ENCODE data around the gene PDLIM4.

DNA sequence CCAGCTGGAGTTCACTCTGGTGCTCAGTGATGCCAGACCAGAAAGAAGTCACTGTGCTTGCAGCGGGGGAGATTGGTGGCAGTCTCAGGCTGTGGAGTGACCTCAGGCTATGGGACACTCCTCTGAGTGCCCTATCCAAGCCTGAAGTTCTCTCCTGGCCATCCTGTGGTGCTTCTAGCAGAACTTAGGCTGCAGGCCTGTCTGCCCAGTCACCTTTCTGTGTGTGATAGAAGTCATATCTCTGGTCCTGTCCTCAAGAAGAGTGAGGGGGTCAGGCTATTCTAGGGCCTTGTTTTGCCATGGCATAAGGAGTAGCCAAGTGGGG is 9.3 kb downstream of the PDLIM4 start:
- TF ChIP-seq ELF4 (IDR thresholded peaks at IDR 0.05) (no peak), TARDBP (IDR thresholded peaks at IDR 0.05) (no peak), FOXM1 (IDR thresholded peaks at IDR 0.05; ENCODE audit: borderline replicate concordance) (no peak), ZNF384 (IDR thresholded peaks at IDR 0.05) (no peak), BHLHE40 (IDR thresholded peaks at IDR 0.05; ENCODE audit: borderline replicate concordance) (no peak), ARNT (IDR thresholded peaks at IDR 0.05) (no peak), NFRKB (IDR thresholded peaks at IDR 0.05) (no peak), FOXK2 (IDR thresholded peaks at IDR 0.05) (no peak), LEF1 (IDR thresholded peaks at IDR 0.05; ENCODE audit: borderline replicate concordance) (no peak), SP1 (IDR thresholded peaks at IDR 0.05) (no peak)
- TF ChIP-seq, protein P1, sequence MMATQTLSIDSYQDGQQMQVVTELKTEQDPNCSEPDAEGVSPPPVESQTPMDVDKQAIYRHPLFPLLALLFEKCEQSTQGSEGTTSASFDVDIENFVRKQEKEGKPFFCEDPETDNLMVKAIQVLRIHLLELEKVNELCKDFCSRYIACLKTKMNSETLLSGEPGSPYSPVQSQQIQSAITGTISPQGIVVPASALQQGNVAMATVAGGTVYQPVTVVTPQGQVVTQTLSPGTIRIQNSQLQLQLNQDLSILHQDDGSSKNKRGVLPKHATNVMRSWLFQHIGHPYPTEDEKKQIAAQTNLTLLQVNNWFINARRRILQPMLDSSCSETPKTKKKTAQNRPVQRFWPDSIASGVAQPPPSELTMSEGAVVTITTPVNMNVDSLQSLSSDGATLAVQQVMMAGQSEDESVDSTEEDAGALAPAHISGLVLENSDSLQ (IDR thresholded peaks at IDR 0.05), result no peak

Measured in HEK293T (cell line).